DLD1 (cell line): ENCODE measurements around the gene HTRA3.

Experiments
- in situ Hi-C: cut with HindIII; loops from 2 replicates; pipeline ENCODE4 v1.10.0; 2017; ENCODE audit warnings: low sequenced_read_pairs

Gene HTRA3

DNA sequence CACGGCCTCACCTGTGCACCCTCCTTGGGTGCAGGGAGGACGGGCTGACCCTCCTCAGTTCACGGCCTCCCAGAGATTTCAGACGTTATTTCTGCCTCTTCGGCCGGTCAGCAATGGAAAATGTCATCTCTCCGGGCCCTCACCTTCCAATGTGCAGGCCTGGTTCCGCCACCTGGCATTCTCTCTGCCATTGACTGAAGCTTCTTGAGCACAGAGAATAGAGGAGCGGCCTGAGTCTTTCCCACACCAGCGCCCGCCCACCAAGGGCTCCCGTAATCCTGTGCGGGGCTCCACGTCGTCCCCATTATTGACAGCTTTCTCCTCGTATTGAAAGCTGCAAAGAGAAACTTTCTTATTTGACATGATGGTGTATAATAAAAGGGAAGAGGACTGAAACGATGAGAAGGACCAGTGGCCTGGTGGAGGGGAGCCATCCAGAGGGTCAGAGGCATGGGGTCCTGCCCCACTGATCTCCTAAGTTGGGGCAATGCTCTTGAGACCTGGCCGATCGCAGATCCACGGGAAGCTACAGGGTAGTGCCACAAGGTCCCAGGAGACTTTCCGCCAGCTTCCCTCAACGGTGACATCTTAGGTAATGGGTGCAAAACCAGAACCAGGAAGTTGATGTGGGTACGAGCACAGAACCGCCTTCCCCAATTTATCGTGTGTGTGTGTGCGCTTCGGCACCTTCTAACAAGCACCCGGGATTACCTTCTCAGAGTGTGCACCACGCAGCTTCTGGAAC is 20.6 kb downstream of the HTRA3 start:
- in situ Hi-C loops = no loop called here

GRCh38 chr4:8290701-8290970 is 21.1 kb downstream of the HTRA3 start:
- in situ Hi-C loops = no loop called here

GRCh38 chr4:8291036-8291682 is 21.6 kb downstream of the HTRA3 start:
- in situ Hi-C loops = no loop called here

GRCh38 chr4:8291701-8292477 is 22.3 kb downstream of the HTRA3 start:
- in situ Hi-C loops = no loop called here

- in situ Hi-C loops = no loop called here
Observed at GRCh38 chr4:8292478-8293107, 23.0 kb downstream of the HTRA3 start.

DNA sequence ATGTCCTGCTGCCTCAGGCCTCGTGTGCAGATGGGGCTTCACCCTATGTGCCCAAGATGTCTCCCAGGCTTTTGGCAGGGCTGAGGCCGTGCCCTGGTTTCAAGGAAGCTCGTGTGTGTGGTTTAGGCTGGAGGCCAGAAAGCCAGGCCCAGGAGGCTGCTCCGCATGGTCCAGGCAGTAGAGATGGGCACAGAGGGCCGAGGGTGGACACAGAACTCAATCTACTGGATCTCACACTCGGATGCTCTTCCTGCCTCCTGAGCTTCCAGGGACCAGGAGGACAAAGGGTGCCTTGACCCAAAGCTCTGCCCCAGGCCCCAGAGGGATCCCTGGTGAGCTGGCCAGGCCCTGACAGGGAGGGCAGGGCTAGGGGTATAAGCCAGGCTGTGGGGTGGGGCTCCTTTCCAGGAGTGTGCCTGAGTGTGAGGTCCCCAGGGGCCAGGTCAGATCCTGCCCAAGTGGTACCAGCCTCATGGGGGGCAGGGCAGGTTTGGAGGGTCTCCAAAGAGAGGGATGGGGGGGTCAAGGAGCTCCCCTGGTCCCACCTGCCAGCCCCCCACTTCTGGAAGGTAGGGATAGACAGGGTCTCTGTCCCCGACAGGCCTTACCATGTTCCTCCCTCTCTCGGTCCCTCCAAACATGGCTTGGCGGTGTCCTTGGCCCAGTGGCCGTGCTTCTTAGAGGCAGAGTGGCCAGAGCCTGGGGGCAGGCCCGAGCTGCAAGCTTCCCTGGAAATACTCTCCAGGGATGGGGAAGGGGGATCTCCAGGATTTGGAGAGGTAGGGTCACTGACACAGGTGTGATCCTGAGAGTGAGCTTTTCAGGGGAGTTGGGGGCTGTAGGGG is 23.8 kb downstream of the HTRA3 start:
- in situ Hi-C loops = no loop called here

DNA sequence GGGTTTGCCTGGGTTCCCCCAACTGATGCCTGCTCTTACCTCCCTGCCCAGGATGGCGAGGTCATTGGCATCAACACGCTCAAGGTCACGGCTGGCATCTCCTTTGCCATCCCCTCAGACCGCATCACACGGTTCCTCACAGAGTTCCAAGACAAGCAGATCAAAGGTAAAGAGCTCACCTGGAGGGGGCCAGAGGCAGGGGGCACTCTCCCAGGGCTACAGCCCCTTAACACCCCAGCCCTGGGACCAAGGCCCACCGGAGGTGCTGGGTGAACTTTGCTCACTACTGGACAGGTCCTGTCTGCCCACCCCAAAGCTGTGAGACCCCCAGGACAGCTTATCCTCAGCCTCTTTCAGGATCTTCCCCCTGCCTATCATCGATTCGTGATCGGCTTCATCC is 24.5 kb downstream of the HTRA3 start:
- in situ Hi-C loops = no loop called here

- in situ Hi-C loops = no loop called here
Observed at GRCh38 chr4:8294775-8295174, 25.2 kb downstream of the HTRA3 start.

GRCh38 chr4:8295471-8295870 is 25.9 kb downstream of the HTRA3 start:
- in situ Hi-C loops = no loop called here

DNA sequence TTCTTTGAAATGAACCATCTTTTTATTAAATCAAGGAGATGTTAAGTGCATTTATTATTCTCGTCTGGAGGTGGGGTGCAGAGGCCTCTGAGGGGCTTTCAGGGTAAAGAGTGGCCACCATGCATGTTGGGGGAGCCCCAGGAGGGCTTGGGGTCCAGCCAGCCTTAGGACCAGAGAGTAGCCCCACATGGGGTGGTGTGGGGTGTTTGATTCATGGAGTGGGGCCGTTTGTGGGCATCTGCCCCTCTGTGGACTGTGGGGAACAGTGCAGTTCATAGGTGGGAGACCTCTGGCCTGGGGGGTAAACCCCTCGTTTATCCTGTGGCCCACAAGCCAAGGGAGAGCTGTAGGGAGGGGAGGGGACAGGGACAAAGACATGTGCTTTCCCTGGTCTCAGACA is 26.9 kb downstream of the HTRA3 start:
- in situ Hi-C loops = no loop called here

DNA sequence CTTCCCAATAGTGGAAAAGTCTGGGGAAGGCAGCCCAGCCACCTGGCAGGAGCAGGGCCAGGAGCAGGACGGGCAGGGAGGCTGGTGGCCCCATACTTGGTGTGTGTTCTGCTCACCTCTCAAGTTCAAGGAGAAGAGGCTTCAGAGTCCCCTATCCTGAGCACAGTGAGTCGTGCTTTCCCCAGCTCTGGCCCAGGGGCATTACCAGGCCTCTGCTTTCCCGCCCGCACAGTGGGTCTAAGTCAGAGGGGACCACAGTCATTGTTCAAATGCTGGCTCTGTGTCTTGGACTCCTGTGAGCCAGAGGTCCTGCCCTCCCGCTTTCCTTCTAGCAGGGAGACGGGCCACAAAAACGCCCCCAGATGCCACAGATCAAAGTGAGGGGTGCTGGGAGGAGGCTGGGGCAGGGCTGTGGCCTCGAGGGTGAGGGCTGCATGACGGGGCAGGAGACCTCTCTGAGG is 27.6 kb downstream of the HTRA3 start:
- in situ Hi-C loops = no loop called here

- in situ Hi-C loops = no loop called here
Observed at GRCh38 chr4:8297691-8298485, 28.3 kb downstream of the HTRA3 start.

GRCh38 chr4:8300832-8301231 is 31.3 kb downstream of the HTRA3 start:
- in situ Hi-C loops = no loop called here

GRCh38 chr4:8301851-8302730 is 32.5 kb downstream of the HTRA3 start:
- in situ Hi-C loops = no loop called here

DNA sequence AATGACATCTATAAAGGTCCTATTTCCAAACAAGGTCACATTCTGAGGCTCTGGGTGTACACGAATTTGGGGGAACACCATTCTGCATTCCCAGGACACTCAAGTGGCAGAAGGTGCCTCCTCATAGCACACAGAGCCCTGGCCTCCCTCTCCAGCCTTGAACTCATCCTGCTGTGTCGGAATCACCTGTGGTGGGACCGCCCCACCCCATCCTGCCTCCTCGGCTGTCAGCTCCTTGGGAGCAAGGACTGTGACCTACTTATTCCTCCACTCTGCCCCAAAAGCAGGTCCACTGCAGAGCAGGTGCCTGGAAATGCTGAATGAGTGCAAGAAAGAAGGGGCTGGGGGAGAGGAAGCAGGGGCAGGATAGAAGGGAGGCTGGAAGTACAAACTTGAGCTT is 33.5 kb downstream of the HTRA3 start:
- in situ Hi-C loops = no loop called here

- in situ Hi-C loops = no loop called here
Observed at GRCh38 chr4:8303485-8304281, 34.1 kb downstream of the HTRA3 start.

DNA sequence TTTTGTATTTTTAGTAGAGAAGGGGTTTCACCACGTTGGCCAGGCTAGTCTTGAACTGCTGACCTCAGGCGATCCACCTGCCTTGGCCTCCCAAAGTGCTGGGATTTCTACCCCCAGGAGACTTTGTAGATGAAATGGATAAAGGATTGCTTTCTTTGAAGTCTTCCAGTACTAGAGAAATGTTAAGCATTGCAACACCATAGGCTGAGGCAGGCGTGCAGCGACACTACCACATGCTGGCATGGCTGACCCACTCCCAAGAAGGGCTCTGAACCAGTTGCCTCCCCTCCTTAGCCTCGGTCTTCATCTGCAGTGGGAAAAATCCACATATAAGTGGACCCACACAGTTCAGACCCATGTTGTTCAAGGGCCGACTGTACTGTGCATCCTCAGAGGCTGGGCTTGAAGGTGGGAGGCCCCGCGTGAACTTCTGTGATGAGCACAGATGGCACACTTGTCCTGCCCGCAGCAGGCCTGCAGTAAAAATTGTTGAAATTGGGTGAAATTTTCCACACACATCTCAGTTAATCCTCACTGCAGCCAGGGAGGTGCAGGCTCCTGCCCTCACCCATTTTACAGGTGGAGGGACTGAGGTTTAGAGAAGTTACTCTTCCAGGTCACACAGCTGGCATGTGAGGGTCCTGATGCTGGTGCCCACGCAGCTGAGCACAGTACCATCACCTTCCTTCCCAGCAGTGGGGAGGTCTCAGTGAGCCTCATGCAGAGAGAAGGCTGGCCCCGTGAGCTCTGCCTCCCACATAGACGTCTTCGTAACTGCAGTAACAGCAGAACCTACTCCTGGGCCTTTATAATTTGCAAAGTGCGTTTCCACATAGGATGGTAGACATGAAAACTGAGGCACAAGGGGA is 35.5 kb downstream of the HTRA3 start:
- in situ Hi-C loops = no loop called here
